ENCODE data around the gene ST6GALNAC5.

DNA sequence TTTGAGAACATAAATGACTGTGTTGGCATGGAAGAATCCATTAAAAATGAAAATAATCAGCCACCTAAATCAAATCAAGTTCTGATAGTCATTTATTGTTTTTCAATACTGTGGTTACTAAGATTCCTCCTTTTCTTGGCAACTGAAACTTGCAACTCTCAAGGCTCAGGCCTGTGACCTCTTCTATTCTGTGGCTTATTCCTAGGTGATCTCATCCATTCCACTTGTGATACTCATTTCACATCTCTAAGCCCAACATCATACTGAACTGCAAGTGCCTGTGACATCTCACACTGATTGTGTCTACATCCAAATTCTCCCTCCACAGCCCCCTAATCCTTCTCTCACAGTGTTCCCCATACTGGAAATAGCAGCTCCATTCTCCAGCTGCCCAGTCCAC lies 4.8 kb upstream of the ST6GALNAC5 start:
- TF ChIP-seq, protein P1, sequence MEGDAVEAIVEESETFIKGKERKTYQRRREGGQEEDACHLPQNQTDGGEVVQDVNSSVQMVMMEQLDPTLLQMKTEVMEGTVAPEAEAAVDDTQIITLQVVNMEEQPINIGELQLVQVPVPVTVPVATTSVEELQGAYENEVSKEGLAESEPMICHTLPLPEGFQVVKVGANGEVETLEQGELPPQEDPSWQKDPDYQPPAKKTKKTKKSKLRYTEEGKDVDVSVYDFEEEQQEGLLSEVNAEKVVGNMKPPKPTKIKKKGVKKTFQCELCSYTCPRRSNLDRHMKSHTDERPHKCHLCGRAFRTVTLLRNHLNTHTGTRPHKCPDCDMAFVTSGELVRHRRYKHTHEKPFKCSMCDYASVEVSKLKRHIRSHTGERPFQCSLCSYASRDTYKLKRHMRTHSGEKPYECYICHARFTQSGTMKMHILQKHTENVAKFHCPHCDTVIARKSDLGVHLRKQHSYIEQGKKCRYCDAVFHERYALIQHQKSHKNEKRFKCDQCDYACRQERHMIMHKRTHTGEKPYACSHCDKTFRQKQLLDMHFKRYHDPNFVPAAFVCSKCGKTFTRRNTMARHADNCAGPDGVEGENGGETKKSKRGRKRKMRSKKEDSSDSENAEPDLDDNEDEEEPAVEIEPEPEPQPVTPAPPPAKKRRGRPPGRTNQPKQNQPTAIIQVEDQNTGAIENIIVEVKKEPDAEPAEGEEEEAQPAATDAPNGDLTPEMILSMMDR (IDR thresholded peaks at IDR 0.05; ENCODE audit: insufficient read depth, low read length), result no peak
- TF ChIP-seq POLR2AphosphoS5 (IDR thresholded peaks at IDR 0.05; ENCODE audit: low read depth), result no peak
- TF ChIP-seq GABPA (IDR thresholded peaks at IDR 0.05; ENCODE audit: low read depth), result no peak
- TF ChIP-seq, protein P2, sequence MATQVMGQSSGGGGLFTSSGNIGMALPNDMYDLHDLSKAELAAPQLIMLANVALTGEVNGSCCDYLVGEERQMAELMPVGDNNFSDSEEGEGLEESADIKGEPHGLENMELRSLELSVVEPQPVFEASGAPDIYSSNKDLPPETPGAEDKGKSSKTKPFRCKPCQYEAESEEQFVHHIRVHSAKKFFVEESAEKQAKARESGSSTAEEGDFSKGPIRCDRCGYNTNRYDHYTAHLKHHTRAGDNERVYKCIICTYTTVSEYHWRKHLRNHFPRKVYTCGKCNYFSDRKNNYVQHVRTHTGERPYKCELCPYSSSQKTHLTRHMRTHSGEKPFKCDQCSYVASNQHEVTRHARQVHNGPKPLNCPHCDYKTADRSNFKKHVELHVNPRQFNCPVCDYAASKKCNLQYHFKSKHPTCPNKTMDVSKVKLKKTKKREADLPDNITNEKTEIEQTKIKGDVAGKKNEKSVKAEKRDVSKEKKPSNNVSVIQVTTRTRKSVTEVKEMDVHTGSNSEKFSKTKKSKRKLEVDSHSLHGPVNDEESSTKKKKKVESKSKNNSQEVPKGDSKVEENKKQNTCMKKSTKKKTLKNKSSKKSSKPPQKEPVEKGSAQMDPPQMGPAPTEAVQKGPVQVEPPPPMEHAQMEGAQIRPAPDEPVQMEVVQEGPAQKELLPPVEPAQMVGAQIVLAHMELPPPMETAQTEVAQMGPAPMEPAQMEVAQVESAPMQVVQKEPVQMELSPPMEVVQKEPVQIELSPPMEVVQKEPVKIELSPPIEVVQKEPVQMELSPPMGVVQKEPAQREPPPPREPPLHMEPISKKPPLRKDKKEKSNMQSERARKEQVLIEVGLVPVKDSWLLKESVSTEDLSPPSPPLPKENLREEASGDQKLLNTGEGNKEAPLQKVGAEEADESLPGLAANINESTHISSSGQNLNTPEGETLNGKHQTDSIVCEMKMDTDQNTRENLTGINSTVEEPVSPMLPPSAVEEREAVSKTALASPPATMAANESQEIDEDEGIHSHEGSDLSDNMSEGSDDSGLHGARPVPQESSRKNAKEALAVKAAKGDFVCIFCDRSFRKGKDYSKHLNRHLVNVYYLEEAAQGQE (IDR thresholded peaks at IDR 0.05; ENCODE audit: insufficient replicate concordance, low read depth), result no peak

Data from HL-60 (cell line).